ENCODE results near the gene ANKLE2. TPM values are rescaled to one million over a fixed set of nuclear protein-coding genes. Genes with fewer than 3 reads are reported as not detected.

Gene ANKLE2
- polyA plus RNA-seq, 1 donor from 2014 or later = 72.3 TPM

DNA sequence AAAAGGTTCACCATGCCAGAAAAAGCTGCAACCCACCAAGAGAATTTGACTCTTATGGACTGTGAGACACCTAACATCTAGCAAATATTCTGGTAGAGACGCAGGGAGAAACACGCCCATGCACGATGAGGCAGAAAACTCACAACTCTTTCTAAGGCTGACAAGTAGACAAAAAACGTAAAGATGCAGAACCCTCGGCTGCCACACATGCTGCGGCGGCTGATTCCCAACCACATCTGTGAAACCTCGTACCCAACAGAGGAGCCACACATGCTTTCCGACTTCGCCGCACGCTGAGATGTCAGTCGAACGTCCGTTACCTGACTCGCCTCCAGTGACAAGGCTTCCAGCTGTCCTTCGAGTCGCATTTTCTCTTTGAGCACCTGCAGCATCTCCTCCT, 45.2 kb upstream of the ANKLE2 start:
- Histone ChIP-seq H3K79me2 (replicated peaks; ENCODE audit: insufficient read depth, low read length) (no peaks in the 10 kb centered on the region), H3K4me2 (ENCODE audit: low read length) (no peak overlapping the region), H3F3A (ENCODE audit: insufficient read depth, low read length, poor library complexity, severe bottlenecking) (no peaks in the 10 kb centered on the region), H3K9me3 (ENCODE audit: low read length) (no peaks in the 10 kb centered on the region), H3K27ac (ENCODE audit: low read length) (no peak overlapping the region), H3K27me3 (ENCODE audit: insufficient read depth, low read depth, low read length) (no peaks in the 10 kb centered on the region), H3K9me2 (ENCODE audit: insufficient read depth, low read length) (no peaks in the 10 kb centered on the region), H2AFZ (ENCODE audit: low read depth, low read length) (no peak overlapping the region), H4K20me1 (ENCODE audit: insufficient read depth) (no peaks in the 10 kb centered on the region), H3K36me3 (ENCODE audit: insufficient read depth, low read length) (peaks cover 6% of the 10 kb centered on the region), H3K9ac (ENCODE audit: low read length) (no peak overlapping the region), H3K4me3 (ENCODE audit: low read length) (no peak overlapping the region)
- TF ChIP-seq EP300 (conservative IDR thresholded peaks at IDR 0.05; ENCODE audit: poor library complexity, severe bottlenecking) = no peak
- TF ChIP-seq MXI1 (conservative IDR thresholded peaks at IDR 0.05; ENCODE audit: poor library complexity, severe bottlenecking) = no peak
- TF ChIP-seq, protein P1, sequence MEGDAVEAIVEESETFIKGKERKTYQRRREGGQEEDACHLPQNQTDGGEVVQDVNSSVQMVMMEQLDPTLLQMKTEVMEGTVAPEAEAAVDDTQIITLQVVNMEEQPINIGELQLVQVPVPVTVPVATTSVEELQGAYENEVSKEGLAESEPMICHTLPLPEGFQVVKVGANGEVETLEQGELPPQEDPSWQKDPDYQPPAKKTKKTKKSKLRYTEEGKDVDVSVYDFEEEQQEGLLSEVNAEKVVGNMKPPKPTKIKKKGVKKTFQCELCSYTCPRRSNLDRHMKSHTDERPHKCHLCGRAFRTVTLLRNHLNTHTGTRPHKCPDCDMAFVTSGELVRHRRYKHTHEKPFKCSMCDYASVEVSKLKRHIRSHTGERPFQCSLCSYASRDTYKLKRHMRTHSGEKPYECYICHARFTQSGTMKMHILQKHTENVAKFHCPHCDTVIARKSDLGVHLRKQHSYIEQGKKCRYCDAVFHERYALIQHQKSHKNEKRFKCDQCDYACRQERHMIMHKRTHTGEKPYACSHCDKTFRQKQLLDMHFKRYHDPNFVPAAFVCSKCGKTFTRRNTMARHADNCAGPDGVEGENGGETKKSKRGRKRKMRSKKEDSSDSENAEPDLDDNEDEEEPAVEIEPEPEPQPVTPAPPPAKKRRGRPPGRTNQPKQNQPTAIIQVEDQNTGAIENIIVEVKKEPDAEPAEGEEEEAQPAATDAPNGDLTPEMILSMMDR (IDR thresholded peaks at IDR 0.05; ENCODE audit: poor library complexity, severe bottlenecking) = no peak

DNA sequence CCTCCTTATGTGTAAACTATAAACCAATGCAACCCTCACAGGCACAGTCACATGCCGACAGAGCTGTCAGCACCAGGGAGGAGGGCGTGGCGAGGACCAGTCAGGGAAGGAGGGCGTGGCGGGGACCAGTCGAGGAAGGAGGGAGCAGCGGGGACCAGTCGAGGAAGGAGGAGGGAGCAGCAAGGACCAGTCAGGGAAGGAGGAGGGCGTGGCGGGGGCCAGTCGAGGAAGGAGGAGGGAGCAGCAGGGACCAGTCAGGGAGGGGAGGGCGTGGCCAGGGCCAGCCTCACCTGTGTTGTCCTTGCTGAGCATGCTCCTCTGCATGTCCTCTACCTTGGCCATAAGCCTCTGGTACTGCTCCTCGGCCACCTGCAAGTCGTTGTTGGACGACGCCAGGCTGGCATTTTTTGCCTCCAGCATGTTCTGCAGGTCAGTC, 42.8 kb upstream of the ANKLE2 start:
- no peak overlapping the region for H2AFZ ChIP-seq (ENCODE audit: low read depth, low read length)
- no peaks in the 10 kb centered on the region for H4K20me1 ChIP-seq (ENCODE audit: insufficient read depth)
- no peaks in the 10 kb centered on the region for H3F3A ChIP-seq (ENCODE audit: insufficient read depth, low read length, poor library complexity, severe bottlenecking)
- H3K27ac ChIP-seq (ENCODE audit: low read length) = no peak overlapping the region
- no peaks in the 10 kb centered on the region for H3K9me3 ChIP-seq (ENCODE audit: low read length)
- H3K27me3 ChIP-seq (ENCODE audit: insufficient read depth, low read depth, low read length) = no peaks in the 10 kb centered on the region
- peaks cover 6% of the 10 kb centered on the region for H3K36me3 ChIP-seq (ENCODE audit: insufficient read depth, low read length)
- TF ChIP-seq, protein P2, sequence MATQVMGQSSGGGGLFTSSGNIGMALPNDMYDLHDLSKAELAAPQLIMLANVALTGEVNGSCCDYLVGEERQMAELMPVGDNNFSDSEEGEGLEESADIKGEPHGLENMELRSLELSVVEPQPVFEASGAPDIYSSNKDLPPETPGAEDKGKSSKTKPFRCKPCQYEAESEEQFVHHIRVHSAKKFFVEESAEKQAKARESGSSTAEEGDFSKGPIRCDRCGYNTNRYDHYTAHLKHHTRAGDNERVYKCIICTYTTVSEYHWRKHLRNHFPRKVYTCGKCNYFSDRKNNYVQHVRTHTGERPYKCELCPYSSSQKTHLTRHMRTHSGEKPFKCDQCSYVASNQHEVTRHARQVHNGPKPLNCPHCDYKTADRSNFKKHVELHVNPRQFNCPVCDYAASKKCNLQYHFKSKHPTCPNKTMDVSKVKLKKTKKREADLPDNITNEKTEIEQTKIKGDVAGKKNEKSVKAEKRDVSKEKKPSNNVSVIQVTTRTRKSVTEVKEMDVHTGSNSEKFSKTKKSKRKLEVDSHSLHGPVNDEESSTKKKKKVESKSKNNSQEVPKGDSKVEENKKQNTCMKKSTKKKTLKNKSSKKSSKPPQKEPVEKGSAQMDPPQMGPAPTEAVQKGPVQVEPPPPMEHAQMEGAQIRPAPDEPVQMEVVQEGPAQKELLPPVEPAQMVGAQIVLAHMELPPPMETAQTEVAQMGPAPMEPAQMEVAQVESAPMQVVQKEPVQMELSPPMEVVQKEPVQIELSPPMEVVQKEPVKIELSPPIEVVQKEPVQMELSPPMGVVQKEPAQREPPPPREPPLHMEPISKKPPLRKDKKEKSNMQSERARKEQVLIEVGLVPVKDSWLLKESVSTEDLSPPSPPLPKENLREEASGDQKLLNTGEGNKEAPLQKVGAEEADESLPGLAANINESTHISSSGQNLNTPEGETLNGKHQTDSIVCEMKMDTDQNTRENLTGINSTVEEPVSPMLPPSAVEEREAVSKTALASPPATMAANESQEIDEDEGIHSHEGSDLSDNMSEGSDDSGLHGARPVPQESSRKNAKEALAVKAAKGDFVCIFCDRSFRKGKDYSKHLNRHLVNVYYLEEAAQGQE (IDR thresholded peaks at IDR 0.05; ENCODE audit: borderline replicate concordance) = no peak
- TF ChIP-seq RAD21 (conservative IDR thresholded peaks at IDR 0.05) (no peak), MXI1 (conservative IDR thresholded peaks at IDR 0.05; ENCODE audit: poor library complexity, severe bottlenecking) (no peak), POLR2AphosphoS5 (IDR thresholded peaks at IDR 0.05) (no peak), TAF1 (IDR thresholded peaks at IDR 0.05; ENCODE audit: low read depth) (no peak), EZH2 (IDR thresholded peaks at IDR 0.05; ENCODE audit: borderline replicate concordance, insufficient read depth, low read length, poor library complexity, severe bottlenecking) (no peak), SMC3 (conservative IDR thresholded peaks at IDR 0.05; ENCODE audit: poor library complexity) (no peak), EP300 (conservative IDR thresholded peaks at IDR 0.05; ENCODE audit: poor library complexity, severe bottlenecking) (no peak)
- TF ChIP-seq, protein P1 (IDR thresholded peaks at IDR 0.05; ENCODE audit: poor library complexity, severe bottlenecking) = no peak
- no peak overlapping the region for H3K4me2 ChIP-seq (ENCODE audit: low read length)
- H3K4me3 ChIP-seq (ENCODE audit: low read length) = no peak overlapping the region
- no peaks in the 10 kb centered on the region for H3K9me2 ChIP-seq (ENCODE audit: insufficient read depth, low read length)
- no peak overlapping the region for H3K9ac ChIP-seq (ENCODE audit: low read length)
- no peaks in the 10 kb centered on the region for H3K79me2 ChIP-seq (replicated peaks; ENCODE audit: insufficient read depth, low read length)

All from neural cell (in vitro differentiated cells).